Panc1 (cell line): ENCODE data around the gene RND1. TPM values are rescaled to one million over a fixed set of nuclear protein-coding genes. Genes with fewer than 3 reads are reported as not detected.

Source experiments
- ATAC-seq: fragments of 200-7000 bp; cut with Tn5 transposase; 2 replicates; pipeline ENCODE4 v1.9.1; 2020; ENCODE audit warnings: mild to moderate bottlenecking, moderate library complexity
- BruUV-seq: library from RNA; stranded (reverse); fragments of 400-500 nt; replicated peaks from 2 replicates; lab custom pipeline; 2021; lab: Mats Ljungman, UMichigan
- CTCF ChIA-PET: fragments of 300-600 bp; sonication (Branson Sonifier 250); formaldehyde crosslinking; loops from one replicate; lab custom pipeline; 2022; ENCODE audit warnings: antibody characterized with exemption; lab: Charles Lee
- POLR2A ChIA-PET: fragments of 300-600 bp; sonication (Branson Sonifier 250); formaldehyde crosslinking; loops from one replicate; lab custom pipeline; 2022; ENCODE audit warnings: antibody characterized with exemption; lab: Charles Lee
- DNase-seq: peaks from one replicate; pipeline ENCODE4 v3.0.0-alpha.2; 2010; ENCODE audit warnings: low read depth, low spot score
- H3K27ac ChIP-seq: 2 replicates; pipeline ENCODE4 v1.5.1; 2011; ENCODE audit warnings: mild to moderate bottlenecking, low read length, inconsistent platforms
- H3K27me3 ChIP-seq: fragments of 200-500 bp; sonication (Bioruptor generic); 2 replicates; pipeline ENCODE4 v1.6.0; 2014; ENCODE audit warnings: low read length, inconsistent platforms; ENCODE audit not compliant: control insufficient read depth, insufficient read depth
- H3K36me3 ChIP-seq: fragments of 200-500 bp; sonication (Bioruptor generic); 2 replicates; pipeline ENCODE4 v1.5.1; 2014; ENCODE audit warnings: inconsistent platforms, mild to moderate bottlenecking, low read length, moderate library complexity; ENCODE audit not compliant: control insufficient read depth, insufficient read depth
- H3K4me1 ChIP-seq: 2 replicates; pipeline ENCODE4 v1.5.1; 2011; ENCODE audit warnings: inconsistent platforms, mild to moderate bottlenecking, low read length, moderate library complexity; ENCODE audit not compliant: control insufficient read depth, insufficient read depth
- H3K4me3 ChIP-seq, 2 experiments: 2 replicates each; pipeline ENCODE4 v1.5.1; 2011 to 2012; ENCODE audit warnings: low read depth in 2 of 2, low read length in 2 of 2, mild to moderate bottlenecking in 2 of 2, inconsistent platforms in 1 of 2, moderate library complexity in 1 of 2
- H3K9me3 ChIP-seq: fragments of 200-500 bp; sonication (Bioruptor generic); 2 replicates; pipeline ENCODE4 v1.5.1; 2014; ENCODE audit warnings: low read depth, mild to moderate bottlenecking, inconsistent platforms, low read length, moderate library complexity; ENCODE audit not compliant: control insufficient read depth, insufficient read depth
- POLR2AphosphoS5 ChIP-seq: IDR thresholded peaks from 2 replicates; pipeline ENCODE4 v1.6.1; 2012; ENCODE audit warnings: mild to moderate bottlenecking, low read depth, low read length, moderate library complexity
- REST ChIP-seq, 2 experiments: IDR thresholded peaks; 2 replicates each; pipeline ENCODE4 v1.6.1; 2011 to 2012; ENCODE audit warnings: low read depth in 2 of 2, control low read depth in 1 of 2, low read length in 1 of 2, mild to moderate bottlenecking in 1 of 2, moderate library complexity in 1 of 2; ENCODE audit not compliant: insufficient read depth in 1 of 2
- SIN3A ChIP-seq: IDR thresholded peaks from 2 replicates; pipeline ENCODE4 v1.6.1; 2012; ENCODE audit warnings: low read depth, mild to moderate bottlenecking, low read length, moderate library complexity, borderline replicate concordance; ENCODE audit not compliant: insufficient read depth
- TCF7L2 ChIP-seq: IDR thresholded peaks from 2 replicates; pipeline ENCODE4 v1.6.1; 2011; ENCODE audit warnings: mild to moderate bottlenecking, low read depth, low read length, inconsistent platforms
- in situ Hi-C: cut with HindIII; loops from 2 replicates; pipeline ENCODE4 v1.10.0; 2016; ENCODE audit warnings: low sequenced_read_pairs, low pct_unique_long_range_greater_than_20kb
- intact Hi-C: fragments of 100-400 bp; cut with micrococcal nuclease; formaldehyde crosslinking; loops from one replicate; pipeline ENCODE4 v1.10.0; 2022; ENCODE audit not compliant: unreplicated experiment
- total RNA-seq: library from RNA; stranded (reverse); gene quantifications from one replicate; pipeline ENCODE4 v1.2.1, GENCODE V29; 2021; ENCODE audit not compliant: unreplicated experiment
- TF ChIP-seq, protein P1 (sequence below): fragments of 450-650 bp; IDR thresholded peaks from 2 replicates; pipeline ENCODE4 v1.5.1; 2017; ENCODE audit warnings: mild to moderate bottlenecking

RND1 gene
- total RNA-seq, 1 experiment from 2014 or later, result 0.44 TPM

DNA sequence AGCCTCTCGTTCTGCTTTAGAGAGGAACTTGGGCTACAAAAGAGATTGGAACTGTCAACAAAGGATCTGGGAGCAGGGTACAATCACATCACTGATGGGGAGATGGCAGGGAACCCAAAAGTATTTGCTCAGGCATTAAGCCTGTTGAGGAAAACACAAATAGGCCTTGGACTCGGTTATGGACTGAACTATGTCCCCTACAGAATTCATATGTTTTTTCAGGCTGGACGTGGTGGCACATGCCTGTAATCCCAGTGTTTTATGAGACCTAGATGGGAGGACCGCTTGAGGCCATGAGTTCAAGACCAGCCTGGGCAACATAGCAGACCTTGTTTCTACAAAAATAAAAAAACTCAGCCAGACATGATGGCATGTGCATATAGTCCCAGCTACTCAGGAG is 27.6 kb downstream of the RND1 start:
- no TSS peak for BruUV-seq
- Histone ChIP-seq H3K4me3 (no peak overlapping the region), H3K27me3 (no peaks in the 10 kb centered on the region), H3K9me3 (no peaks in the 10 kb centered on the region), H3K36me3 (peaks cover 29% of the 10 kb centered on the region), H3K27ac (no peak overlapping the region), H3K4me1 (no peaks in the 10 kb centered on the region)
- DNase-seq, result no peak
- TF ChIP-seq, protein P1, sequence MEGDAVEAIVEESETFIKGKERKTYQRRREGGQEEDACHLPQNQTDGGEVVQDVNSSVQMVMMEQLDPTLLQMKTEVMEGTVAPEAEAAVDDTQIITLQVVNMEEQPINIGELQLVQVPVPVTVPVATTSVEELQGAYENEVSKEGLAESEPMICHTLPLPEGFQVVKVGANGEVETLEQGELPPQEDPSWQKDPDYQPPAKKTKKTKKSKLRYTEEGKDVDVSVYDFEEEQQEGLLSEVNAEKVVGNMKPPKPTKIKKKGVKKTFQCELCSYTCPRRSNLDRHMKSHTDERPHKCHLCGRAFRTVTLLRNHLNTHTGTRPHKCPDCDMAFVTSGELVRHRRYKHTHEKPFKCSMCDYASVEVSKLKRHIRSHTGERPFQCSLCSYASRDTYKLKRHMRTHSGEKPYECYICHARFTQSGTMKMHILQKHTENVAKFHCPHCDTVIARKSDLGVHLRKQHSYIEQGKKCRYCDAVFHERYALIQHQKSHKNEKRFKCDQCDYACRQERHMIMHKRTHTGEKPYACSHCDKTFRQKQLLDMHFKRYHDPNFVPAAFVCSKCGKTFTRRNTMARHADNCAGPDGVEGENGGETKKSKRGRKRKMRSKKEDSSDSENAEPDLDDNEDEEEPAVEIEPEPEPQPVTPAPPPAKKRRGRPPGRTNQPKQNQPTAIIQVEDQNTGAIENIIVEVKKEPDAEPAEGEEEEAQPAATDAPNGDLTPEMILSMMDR, result no peak
- TF ChIP-seq SIN3A, result no peak
- TF ChIP-seq TCF7L2, result no peak
- no peak for TF ChIP-seq POLR2AphosphoS5
- TF ChIP-seq REST (IDR thresholded peaks at IDR 0.05; ENCODE audit: insufficient read depth in 1 of 2, low read depth in 2 of 2, low read length in 1 of 2), result no peak
- no peak for ATAC-seq
- CTCF ChIA-PET, result no interaction called here
- in situ Hi-C loops (no loop called here), intact Hi-C loops (no loop called here)
- POLR2A ChIA-PET, result no interaction called here

GRCh38 chr12:48832321-48833060 is 33.2 kb downstream of the RND1 start:
- no peak for ATAC-seq
- POLR2A ChIA-PET, result no interaction called here

More at GRCh38 chr12:48832321-48833060, 33.2 kb downstream of the RND1 start:
- H3K4me3 ChIP-seq, result no peak overlapping the region
- CTCF ChIA-PET, result no interaction called here
- H3K4me1 ChIP-seq, result no peaks in the 10 kb centered on the region
- no peak for DNase-seq
- in situ Hi-C loops (no loop called here), intact Hi-C loops (no loop called here)
- H3K9me3 ChIP-seq, result no peaks in the 10 kb centered on the region
- BruUV-seq, result no TSS peak
- TF ChIP-seq REST (IDR thresholded peaks at IDR 0.05; ENCODE audit: insufficient read depth in 1 of 2, low read depth in 2 of 2, low read length in 1 of 2), result no peak
- TF ChIP-seq SIN3A, result no peak
- TF ChIP-seq, protein P1, result no peak
- no peak for TF ChIP-seq TCF7L2
- TF ChIP-seq POLR2AphosphoS5, result no peak
- H3K36me3 ChIP-seq, result peaks cover 38% of the 10 kb centered on the region
- no peak overlapping the region for H3K27ac ChIP-seq
- no peaks in the 10 kb centered on the region for H3K27me3 ChIP-seq
